HG03139 (cell line): ENCODE results near the gene CRMP1.

Source experiments
- ATAC-seq: cut with Tn5 transposase; IDR thresholded peaks from one replicate; pipeline ENCODE4 v1.9.1; 2021; ENCODE audit not compliant: unreplicated experiment

The CRMP1 gene

GRCh38 chr4:5921101-5921980 is 28.5 kb upstream of the CRMP1 start:
- no peak for ATAC-seq

GRCh38 chr4:5919571-5919970 is 26.7 kb upstream of the CRMP1 start:
- no peak for ATAC-seq

GRCh38 chr4:5919044-5919443 is 26.2 kb upstream of the CRMP1 start:
- no peak for ATAC-seq

GRCh38 chr4:5918331-5918985 is 25.6 kb upstream of the CRMP1 start:
- no peak for ATAC-seq

GRCh38 chr4:5917672-5918071 is 24.8 kb upstream of the CRMP1 start:
- ATAC-seq: no peak

GRCh38 chr4:5916229-5916628 is 23.3 kb upstream of the CRMP1 start:
- no peak for ATAC-seq

- ATAC-seq: no peak
Observed at GRCh38 chr4:5913454-5913853, 20.6 kb upstream of the CRMP1 start.

GRCh38 chr4:5912614-5913019 is 19.7 kb upstream of the CRMP1 start:
- no peak for ATAC-seq

GRCh38 chr4:5908876-5909427 is 16.1 kb upstream of the CRMP1 start:
- ATAC-seq: no peak

GRCh38 chr4:5906191-5906590 is 13.3 kb upstream of the CRMP1 start:
- no peak for ATAC-seq

- ATAC-seq: no peak
Observed at GRCh38 chr4:5905714-5906113, 12.8 kb upstream of the CRMP1 start.

- ATAC-seq: no peak
Observed at GRCh38 chr4:5900844-5901243, 8.0 kb upstream of the CRMP1 start.

- no peak for ATAC-seq
Observed at GRCh38 chr4:5899881-5900280, 7.0 kb upstream of the CRMP1 start.

- ATAC-seq: no peak
Observed at GRCh38 chr4:5899396-5899795, 6.5 kb upstream of the CRMP1 start.

GRCh38 chr4:5897674-5898073 is 4.8 kb upstream of the CRMP1 start:
- ATAC-seq: no peak

- ATAC-seq: no peak
Observed at GRCh38 chr4:5895287-5895686, 2.4 kb upstream of the CRMP1 start.

- no peak for ATAC-seq
Observed at GRCh38 chr4:5894266-5894665, 1.4 kb upstream of the CRMP1 start.

GRCh38 chr4:5893591-5893990 is 705 bp upstream of the CRMP1 start:
- no peak for ATAC-seq

- no peak for ATAC-seq
Observed at GRCh38 chr4:5892323-5893003, 423 bp downstream of the CRMP1 start.

GRCh38 chr4:5891563-5892322 is 1.1 kb downstream of the CRMP1 start:
- no peak for ATAC-seq
